ENCODE results near the gene KATNIP. TPM values are rescaled to one million over a fixed set of nuclear protein-coding genes. Genes with fewer than 3 reads are reported as not detected.
A peak's percentile ranks its signal among the peaks of the same experiment; 100 is the strongest.

KATNIP gene
- total RNA-seq, 1 donor from 2014 or later: 24.4 TPM

- no peak overlapping the region for H3K4me3 ChIP-seq (ENCODE audit: low read depth, low read length)
- TF ChIP-seq CTCF (IDR thresholded peaks at IDR 0.05; ENCODE audit: insufficient read depth, low read length, poor library complexity, severe bottlenecking): no peak
- H3K36me3 ChIP-seq (ENCODE audit: control insufficient read depth, insufficient read depth, low read length): no peaks in the 10 kb centered on the region
Measured at GRCh38 chr16:27518226-27518625, 31.7 kb upstream of the KATNIP start.

GRCh38 chr16:27520982-27521673 lies 28.8 kb upstream of the KATNIP start:
- no peak for DNase-seq (ENCODE audit: low read depth)
- peaks cover under 1% of the 10 kb centered on the region for H3K36me3 ChIP-seq (ENCODE audit: control insufficient read depth, insufficient read depth, low read length)
- H3K4me3 ChIP-seq (ENCODE audit: low read depth, low read length): no peak overlapping the region
- TF ChIP-seq CTCF (IDR thresholded peaks at IDR 0.05; ENCODE audit: insufficient read depth, low read length, poor library complexity, severe bottlenecking): no peak
- H3K27me3 ChIP-seq (ENCODE audit: control insufficient read depth, insufficient read depth, low read length): no peaks in the 10 kb centered on the region

More at GRCh38 chr16:27518226-27518625, 31.7 kb upstream of the KATNIP start:
- no peaks in the 10 kb centered on the region for H3K27me3 ChIP-seq (ENCODE audit: control insufficient read depth, insufficient read depth, low read length)
- no peak for DNase-seq (ENCODE audit: low read depth)

GRCh38 chr16:27522173-27522707 lies 27.7 kb upstream of the KATNIP start:
- H3K36me3 ChIP-seq (ENCODE audit: control insufficient read depth, insufficient read depth, low read length): peaks cover 3% of the 10 kb centered on the region
- no peak for DNase-seq (ENCODE audit: low read depth)
- no peak overlapping the region for H3K4me3 ChIP-seq (ENCODE audit: low read depth, low read length)
- no peak for TF ChIP-seq CTCF (IDR thresholded peaks at IDR 0.05; ENCODE audit: insufficient read depth, low read length, poor library complexity, severe bottlenecking)
- no peaks in the 10 kb centered on the region for H3K27me3 ChIP-seq (ENCODE audit: control insufficient read depth, insufficient read depth, low read length)

GRCh38 chr16:27526180-27526579 lies 23.8 kb upstream of the KATNIP start:
- DNase-seq (ENCODE audit: low read depth): no peak
- Histone ChIP-seq H3K36me3 (ENCODE audit: control insufficient read depth, insufficient read depth, low read length) (peaks cover 3% of the 10 kb centered on the region), H3K4me3 (ENCODE audit: low read depth, low read length) (no peak overlapping the region), H3K27me3 (ENCODE audit: control insufficient read depth, insufficient read depth, low read length) (no peaks in the 10 kb centered on the region)
- TF ChIP-seq CTCF (IDR thresholded peaks at IDR 0.05; ENCODE audit: insufficient read depth, low read length, poor library complexity, severe bottlenecking): no peak

GRCh38 chr16:27528294-27528693 lies 21.6 kb upstream of the KATNIP start:
- DNase-seq (ENCODE audit: low read depth): no peak
- no peak for TF ChIP-seq CTCF (IDR thresholded peaks at IDR 0.05; ENCODE audit: insufficient read depth, low read length, poor library complexity, severe bottlenecking)
- peaks cover 3% of the 10 kb centered on the region for H3K36me3 ChIP-seq (ENCODE audit: control insufficient read depth, insufficient read depth, low read length)

GRCh38 chr16:27529962-27530361 lies 20.0 kb upstream of the KATNIP start:
- Histone ChIP-seq H3K4me3 (ENCODE audit: low read depth, low read length) (no peak overlapping the region), H3K36me3 (ENCODE audit: control insufficient read depth, insufficient read depth, low read length) (peaks cover 4% of the 10 kb centered on the region), H3K27me3 (ENCODE audit: control insufficient read depth, insufficient read depth, low read length) (no peaks in the 10 kb centered on the region)
- TF ChIP-seq CTCF (IDR thresholded peaks at IDR 0.05; ENCODE audit: insufficient read depth, low read length, poor library complexity, severe bottlenecking): no peak
- DNase-seq (ENCODE audit: low read depth): peak; percentile 75

More at GRCh38 chr16:27528294-27528693, 21.6 kb upstream of the KATNIP start:
- Histone ChIP-seq H3K27me3 (ENCODE audit: control insufficient read depth, insufficient read depth, low read length) (no peaks in the 10 kb centered on the region), H3K4me3 (ENCODE audit: low read depth, low read length) (no peak overlapping the region)
